PC-3 (cell line): ENCODE results near the gene GSK3B.

Experiments used
- CTCF ChIP-seq: fragments of 300-600 bp; sonication (generic); conservative IDR thresholded peaks from 2 replicates; pipeline ENCODE4 v1.5.1; 2017; ENCODE audit warnings: antibody characterized with exemption, low read depth, mild to moderate bottlenecking, low read length
- EZH2 ChIP-seq: fragments of 300-600 bp; sonication (generic); IDR thresholded peaks from one replicate; pipeline ENCODE4 v1.6.1; 2017; ENCODE audit warnings: antibody characterized with exemption, mild to moderate bottlenecking, low read length; ENCODE audit not compliant: unreplicated experiment
- EZH2phosphoT487 ChIP-seq: fragments of 300-600 bp; sonication (generic); IDR thresholded peaks from 2 replicates; pipeline ENCODE4 v1.6.1; 2018; ENCODE audit warnings: mild to moderate bottlenecking, antibody characterized with exemption, low read length, borderline replicate concordance

- TF ChIP-seq CTCF, result no peak
- no peak for TF ChIP-seq EZH2phosphoT487
- TF ChIP-seq EZH2, result no peak
Measured at GRCh38 chr3:119902061-119902460, 192.2 kb downstream of the GSK3B start.
